Hepatocyte (in vitro differentiated cells): Measurements from ENCODE around the gene GNAT2. TPM values are rescaled to one million over a fixed set of nuclear protein-coding genes. Genes with fewer than 3 reads are reported as not detected.
A peak's percentile ranks its signal among the peaks of the same experiment; 100 is the strongest.

Experiments used
- DNase-seq: peaks from one replicate; pipeline ENCODE4 v3.0.0-alpha.2; 2016; ENCODE audit warnings: low spot score
- H2AFZ ChIP-seq: fragments of 200-600 bp; sonication (generic); 2 replicates; pipeline ENCODE4 v1.6.0; 2016; ENCODE audit warnings: antibody characterized with exemption, mild to moderate bottlenecking
- H3K27ac ChIP-seq: fragments of 200-600 bp; sonication (generic); 2 replicates; pipeline ENCODE4 v1.5.1; 2016; ENCODE audit warnings: mild to moderate bottlenecking
- H3K27me3 ChIP-seq: fragments of 200-600 bp; sonication (generic); 2 replicates; pipeline ENCODE4 v1.6.1; 2016
- H3K36me3 ChIP-seq: fragments of 200-600 bp; sonication (generic); replicated peaks from 2 replicates; pipeline ENCODE4 v1.5.1; 2016; ENCODE audit warnings: low read depth; ENCODE audit not compliant: insufficient read depth
- H3K4me1 ChIP-seq: fragments of 200-600 bp; sonication (generic); 2 replicates; pipeline ENCODE4 v1.5.1; 2016; ENCODE audit warnings: mild to moderate bottlenecking, moderate library complexity; ENCODE audit not compliant: insufficient read depth
- H3K4me2 ChIP-seq: fragments of 200-600 bp; sonication (generic); 2 replicates; pipeline ENCODE4 v1.6.0; 2016
- H3K4me3 ChIP-seq: fragments of 200-600 bp; sonication (generic); 2 replicates; pipeline ENCODE4 v1.5.1; 2016; ENCODE audit warnings: mild to moderate bottlenecking
- H3K79me2 ChIP-seq: fragments of 200-600 bp; sonication (generic); 2 replicates; pipeline ENCODE4 v1.6.0; 2017; ENCODE audit warnings: mild to moderate bottlenecking
- H3K9me2 ChIP-seq: fragments of 200-600 bp; sonication (generic); replicated peaks from 2 replicates; pipeline ENCODE4 v1.6.0; 2017; ENCODE audit warnings: mild to moderate bottlenecking; ENCODE audit not compliant: insufficient read depth
- H3K9me3 ChIP-seq: fragments of 200-600 bp; sonication (generic); 2 replicates; pipeline ENCODE4 v1.5.1; 2016; ENCODE audit warnings: low read depth, mild to moderate bottlenecking
- H4K20me1 ChIP-seq: fragments of 200-600 bp; sonication (generic); 2 replicates; pipeline ENCODE4 v1.6.0; 2016; ENCODE audit warnings: mild to moderate bottlenecking; ENCODE audit not compliant: insufficient read depth, poor library complexity, severe bottlenecking
- CTCF ChIP-seq: fragments of 200-600 bp; sonication (generic); IDR thresholded peaks from 2 replicates; pipeline ENCODE4 v1.5.1; 2016; ENCODE audit warnings: antibody characterized with exemption, mild to moderate bottlenecking; ENCODE audit not compliant: poor library complexity
- EZH2 ChIP-seq: fragments of 200-600 bp; sonication (generic); IDR thresholded peaks from 2 replicates; pipeline ENCODE4 v1.6.1; 2016; ENCODE audit warnings: antibody characterized with exemption, mild to moderate bottlenecking, borderline replicate concordance
- EZH2phosphoT487 ChIP-seq: fragments of 200-600 bp; sonication (generic); IDR thresholded peaks from one replicate; pipeline ENCODE4 v1.6.1; 2018; ENCODE audit warnings: antibody characterized with exemption, mild to moderate bottlenecking, low read depth, moderate library complexity; ENCODE audit not compliant: unreplicated experiment, severe bottlenecking
- WGBS: methylation state at CpG from one replicate; pipeline ENCODE4 v1.1.6; 2016; ENCODE audit warnings: low lambda C conversion rate; ENCODE audit errors: missing lambda C conversion rate; 5-methylcytosine and 5-hydroxymethylcytosine counted together
- polyA plus RNA-seq: library from polyadenylated mRNA; unstranded; fragments of >200 nt; fragmentation: Nextera tagmentation; extraction: Ambion mirVana; gene quantifications from 2 replicates; pipeline ENCODE4 v1.2.1, GENCODE V29; 2016
- total RNA-seq: library from RNA; depleted of rRNA; stranded (reverse); fragments of >200 nt; gene quantifications from 2 replicates; pipeline ENCODE4 v1.2.3, GENCODE V29; 2014

GNAT2 gene
- total and polyA plus RNA-seq, 2 experiments from 2014 or later, result 0.18 TPM; not detected in 1

GRCh38 chr1:109625176-109625575 is 5.8 kb upstream of the GNAT2 start:
- DNase-seq, result no peak
- 92% methylated on average over 14 of the region's 16 CpGs for WGBS
- TF ChIP-seq CTCF (no peak), EZH2phosphoT487 (no peak), EZH2 (no peak)
- H3K79me2 ChIP-seq, result peaks cover 47% of the 10 kb centered on the region
- H3K27ac ChIP-seq, result no peak overlapping the region
- H3K36me3 ChIP-seq, result no peaks in the 10 kb centered on the region
- no peaks in the 10 kb centered on the region for H3K9me2 ChIP-seq
- H3K4me2 ChIP-seq, result no peak overlapping the region
- no peak overlapping the region for H2AFZ ChIP-seq
- H4K20me1 ChIP-seq, result peaks cover 47% of the 10 kb centered on the region
- peaks cover 20% of the 10 kb centered on the region for H3K4me1 ChIP-seq
- no peaks in the 10 kb centered on the region for H3K9me3 ChIP-seq
- no peak overlapping the region for H3K4me3 ChIP-seq
- no peaks in the 10 kb centered on the region for H3K27me3 ChIP-seq

- Histone ChIP-seq H2AFZ (no peak overlapping the region), H3K27ac (peak overlapping the region; percentile 74), H3K4me1 (peaks cover 21% of the 10 kb centered on the region), H3K9me3 (no peaks in the 10 kb centered on the region), H4K20me1 (peaks cover 47% of the 10 kb centered on the region), H3K79me2 (peaks cover 52% of the 10 kb centered on the region), H3K36me3 (no peaks in the 10 kb centered on the region), H3K27me3 (no peaks in the 10 kb centered on the region), H3K4me3 (no peak overlapping the region), H3K4me2 (peak overlapping the region; percentile 93), H3K9me2 (no peaks in the 10 kb centered on the region)
- TF ChIP-seq EZH2, result no peak
- no peak for TF ChIP-seq EZH2phosphoT487
- TF ChIP-seq CTCF, result no peak
- 84% methylated on average over 15 of the region's 17 CpGs for WGBS
- no peak for DNase-seq
Observed at GRCh38 chr1:109624201-109625010, 5.0 kb upstream of the GNAT2 start.

GRCh38 chr1:109623601-109624161 is 4.3 kb upstream of the GNAT2 start:
- Histone ChIP-seq H3K4me2 (peak overlapping the region; percentile 93), H3K36me3 (no peaks in the 10 kb centered on the region), H3K9me2 (no peaks in the 10 kb centered on the region), H3K4me3 (no peak overlapping the region), H2AFZ (no peak overlapping the region), H3K79me2 (peaks cover 56% of the 10 kb centered on the region), H3K9me3 (no peaks in the 10 kb centered on the region), H3K27me3 (no peaks in the 10 kb centered on the region), H3K4me1 (peaks cover 28% of the 10 kb centered on the region), H3K27ac (peak overlapping the region; percentile 74), H4K20me1 (peaks cover 47% of the 10 kb centered on the region)
- TF ChIP-seq EZH2phosphoT487 (no peak), EZH2 (no peak), CTCF (no peak)
- DNase-seq, result no peak
- WGBS, result 81% methylated on average over 11 of the region's 11 CpGs
